NT2/D1 (cell line): ENCODE results near the gene LY86.

Source experiments
- DNase-seq: peaks from one replicate; pipeline ENCODE4 v3.0.0-alpha.2; 2011; ENCODE audit warnings: low read depth, low spot score
- H3K27me3 ChIP-seq: 2 replicates; pipeline ENCODE4 v1.6.0; 2011; ENCODE audit warnings: mild to moderate bottlenecking; ENCODE audit not compliant: insufficient read length, insufficient read depth
- H3K36me3 ChIP-seq: 2 replicates; pipeline ENCODE4 v1.6.1; 2011; ENCODE audit warnings: mild to moderate bottlenecking, low read length, mixed read lengths; ENCODE audit not compliant: insufficient read depth, insufficient read length
- H3K4me1 ChIP-seq: 2 replicates; pipeline ENCODE4 v1.5.1; 2011; ENCODE audit not compliant: insufficient read depth, insufficient read length
- H3K4me3 ChIP-seq: 2 replicates; pipeline ENCODE4 v1.5.1; 2011; ENCODE audit warnings: low read depth; ENCODE audit not compliant: insufficient read length
- H3K9ac ChIP-seq: 2 replicates; pipeline ENCODE4 v1.6.0; 2011; ENCODE audit warnings: low read depth; ENCODE audit not compliant: insufficient read length
- H3K9me3 ChIP-seq: 2 replicates; pipeline ENCODE4 v1.5.1; 2011; ENCODE audit warnings: mild to moderate bottlenecking, low read length; ENCODE audit not compliant: insufficient read depth
- SUZ12 ChIP-seq: IDR thresholded peaks from 2 replicates; pipeline ENCODE4 v1.6.1; 2011; ENCODE audit not compliant: insufficient read length, insufficient read depth; ENCODE audit errors: extremely low read depth
- YY1 ChIP-seq: IDR thresholded peaks from 2 replicates; pipeline ENCODE4 v1.6.1; 2011; ENCODE audit not compliant: insufficient read length, insufficient read depth
- ZNF274 ChIP-seq: IDR thresholded peaks from 2 replicates; pipeline ENCODE4 v1.6.1; 2011; ENCODE audit warnings: mild to moderate bottlenecking, low read depth, low read length

LY86 gene

GRCh38 chr6:6584310-6585002 lies 4.1 kb upstream of the LY86 start:
- H3K27me3 ChIP-seq: no peaks in the 10 kb centered on the region

GRCh38 chr6:6585003-6585311 lies 3.6 kb upstream of the LY86 start:
- Histone ChIP-seq H3K9me3 (no peaks in the 10 kb centered on the region), H3K4me3 (no peak overlapping the region), H3K36me3 (no peaks in the 10 kb centered on the region), H3K9ac (no peak overlapping the region), H3K4me1 (no peaks in the 10 kb centered on the region), H3K27me3 (no peaks in the 10 kb centered on the region)
- no peak for TF ChIP-seq SUZ12
- no peak for TF ChIP-seq ZNF274
- TF ChIP-seq YY1: no peak
- DNase-seq: no peak

More at GRCh38 chr6:6584310-6585002, 4.1 kb upstream of the LY86 start:
- Histone ChIP-seq H3K4me1 (no peaks in the 10 kb centered on the region), H3K9me3 (no peaks in the 10 kb centered on the region), H3K4me3 (no peak overlapping the region), H3K36me3 (no peaks in the 10 kb centered on the region), H3K9ac (no peak overlapping the region)
- DNase-seq: no peak
- TF ChIP-seq ZNF274 (no peak), YY1 (no peak), SUZ12 (no peak)

- Histone ChIP-seq H3K4me3 (no peak overlapping the region), H3K27me3 (no peaks in the 10 kb centered on the region), H3K9me3 (no peaks in the 10 kb centered on the region), H3K4me1 (no peaks in the 10 kb centered on the region), H3K9ac (no peak overlapping the region), H3K36me3 (no peaks in the 10 kb centered on the region)
- TF ChIP-seq YY1: no peak
- no peak for TF ChIP-seq ZNF274
- TF ChIP-seq SUZ12: no peak
- no peak for DNase-seq
Measured at GRCh38 chr6:6586167-6586566, 2.4 kb upstream of the LY86 start.

GRCh38 chr6:6586671-6587526 lies 1.6 kb upstream of the LY86 start:
- Histone ChIP-seq H3K4me3 (no peak overlapping the region), H3K4me1 (no peaks in the 10 kb centered on the region), H3K27me3 (no peaks in the 10 kb centered on the region), H3K9me3 (no peaks in the 10 kb centered on the region), H3K9ac (no peak overlapping the region), H3K36me3 (no peaks in the 10 kb centered on the region)
- DNase-seq: no peak
- no peak for TF ChIP-seq SUZ12
- no peak for TF ChIP-seq YY1
- no peak for TF ChIP-seq ZNF274

GRCh38 chr6:6587696-6588063 lies 840 bp upstream of the LY86 start:
- Histone ChIP-seq H3K4me1 (no peaks in the 10 kb centered on the region), H3K4me3 (no peak overlapping the region), H3K9ac (no peak overlapping the region), H3K27me3 (no peaks in the 10 kb centered on the region), H3K9me3 (no peaks in the 10 kb centered on the region), H3K36me3 (no peaks in the 10 kb centered on the region)
- no peak for TF ChIP-seq SUZ12
- no peak for TF ChIP-seq ZNF274
- TF ChIP-seq YY1: no peak
- no peak for DNase-seq

- H3K4me1 ChIP-seq: no peaks in the 10 kb centered on the region
- DNase-seq: no peak
- H3K36me3 ChIP-seq: no peaks in the 10 kb centered on the region
- no peak overlapping the region for H3K9ac ChIP-seq
- no peaks in the 10 kb centered on the region for H3K9me3 ChIP-seq
- TF ChIP-seq SUZ12: no peak
- TF ChIP-seq ZNF274: no peak
- TF ChIP-seq YY1: no peak
- H3K4me3 ChIP-seq: no peak overlapping the region
- H3K27me3 ChIP-seq: no peaks in the 10 kb centered on the region
Measured at GRCh38 chr6:6588924-6589709, 597 bp downstream of the LY86 start.

- Histone ChIP-seq H3K36me3 (no peaks in the 10 kb centered on the region), H3K4me1 (no peaks in the 10 kb centered on the region), H3K4me3 (no peak overlapping the region), H3K27me3 (no peaks in the 10 kb centered on the region), H3K9ac (no peak overlapping the region), H3K9me3 (no peaks in the 10 kb centered on the region)
- TF ChIP-seq YY1 (no peak), SUZ12 (no peak), ZNF274 (no peak)
- DNase-seq: no peak
Measured at GRCh38 chr6:6590530-6590929, 2.0 kb downstream of the LY86 start.
